Activated naive CD8-positive, alpha-beta T cell treated with anti-CD3 and anti-CD28 coated beads for 36 hours (primary cell): ENCODE data around the gene EAF1. TPM values are rescaled to one million over a fixed set of nuclear protein-coding genes. Genes with fewer than 3 reads are reported as not detected.
"Not testable (repeated sequence)": the region's sequence is repeated elsewhere in the genome, so short reads cannot be mapped to it uniquely, and the experiment has no call there.

ENCODE experiments used
- DNase-seq: peaks from one replicate; pipeline ENCODE4 v3.0.0; 2021
- H3K27ac Mint-ChIP-seq: one replicate; pipeline ENCODE4 v1.8.0; 2022; ENCODE audit warnings: mild to moderate bottlenecking, moderate library complexity, mixed read lengths
- H3K27me3 Mint-ChIP-seq: one replicate; pipeline ENCODE4 v1.8.0; 2022; ENCODE audit warnings: mild to moderate bottlenecking, mixed read lengths
- H3K36me3 Mint-ChIP-seq: one replicate; pipeline ENCODE4 v1.8.0; 2021; ENCODE audit warnings: mild to moderate bottlenecking, mixed read lengths
- H3K4me1 Mint-ChIP-seq: one replicate; pipeline ENCODE4 v1.8.0; 2021; ENCODE audit warnings: mixed read lengths
- H3K4me3 Mint-ChIP-seq: one replicate; pipeline ENCODE4 v1.8.0; 2022; ENCODE audit warnings: mild to moderate bottlenecking, moderate library complexity, mixed read lengths
- H3K9me3 Mint-ChIP-seq: one replicate; pipeline ENCODE4 v1.8.0; 2022; ENCODE audit warnings: mixed read lengths
- total RNA-seq, 2 experiments: library from RNA; stranded (reverse); gene quantifications; one replicate each; pipeline ENCODE4 v1.2.3, GENCODE V29; 2021

EAF1 gene
- total RNA-seq, 2 experiments from 2014 or later = 24.6 to 24.9 TPM

- Mint-ChIP-seq H3K4me1 (no peaks in the 10 kb centered on the region), H3K27me3 (no peaks in the 10 kb centered on the region), H3K4me3 (no peak overlapping the region), H3K27ac (no peak overlapping the region), H3K36me3 (no peaks in the 10 kb centered on the region), H3K9me3 (no peaks in the 10 kb centered on the region)
- no peak for DNase-seq
Measured at GRCh38 chr3:15453991-15454625, 26.7 kb downstream of the EAF1 start.

- Mint-ChIP-seq H3K4me3 (no peak overlapping the region), H3K4me1 (no peaks in the 10 kb centered on the region), H3K9me3 (no peaks in the 10 kb centered on the region), H3K27me3 (no peaks in the 10 kb centered on the region), H3K36me3 (no peaks in the 10 kb centered on the region), H3K27ac (no peak overlapping the region)
- DNase-seq = no peak
Measured at GRCh38 chr3:15454965-15455364, 27.6 kb downstream of the EAF1 start.

GRCh38 chr3:15455756-15456155 lies 28.4 kb downstream of the EAF1 start:
- Mint-ChIP-seq H3K4me1 (peaks cover under 1% of the 10 kb centered on the region), H3K4me3 (no peak overlapping the region), H3K27me3 (no peaks in the 10 kb centered on the region), H3K27ac (no peak overlapping the region), H3K36me3 (no peaks in the 10 kb centered on the region), H3K9me3 (no peaks in the 10 kb centered on the region)
- no peak for DNase-seq

- no peak for DNase-seq
- no peak overlapping the region for H3K4me3 Mint-ChIP-seq
- H3K9me3 Mint-ChIP-seq = no peaks in the 10 kb centered on the region
- no peaks in the 10 kb centered on the region for H3K36me3 Mint-ChIP-seq
- peaks cover 6% of the 10 kb centered on the region for H3K4me1 Mint-ChIP-seq
- no peaks in the 10 kb centered on the region for H3K27me3 Mint-ChIP-seq
- H3K27ac Mint-ChIP-seq = no peak overlapping the region
Measured at GRCh38 chr3:15456321-15456720, 28.9 kb downstream of the EAF1 start.

GRCh38 chr3:15456915-15457314 lies 29.5 kb downstream of the EAF1 start:
- H3K36me3 Mint-ChIP-seq, DNase-seq: not testable (repeated sequence)

GRCh38 chr3:15458212-15458780 lies 30.9 kb downstream of the EAF1 start:
- no peaks in the 10 kb centered on the region for H3K9me3 Mint-ChIP-seq
- H3K4me3 Mint-ChIP-seq = no peak overlapping the region
- DNase-seq = no peak
- H3K27me3 Mint-ChIP-seq = no peaks in the 10 kb centered on the region
- no peak overlapping the region for H3K27ac Mint-ChIP-seq
- H3K36me3 Mint-ChIP-seq = no peaks in the 10 kb centered on the region
- peaks cover 16% of the 10 kb centered on the region for H3K4me1 Mint-ChIP-seq

More at GRCh38 chr3:15456915-15457314, 29.5 kb downstream of the EAF1 start:
- not testable (repeated sequence) for H3K27me3 Mint-ChIP-seq, H3K4me1 Mint-ChIP-seq, H3K27ac Mint-ChIP-seq, H3K9me3 Mint-ChIP-seq, H3K4me3 Mint-ChIP-seq

- H3K27me3 Mint-ChIP-seq = no peaks in the 10 kb centered on the region
- H3K27ac Mint-ChIP-seq = no peak overlapping the region
- peaks cover 16% of the 10 kb centered on the region for H3K4me1 Mint-ChIP-seq
- no peaks in the 10 kb centered on the region for H3K36me3 Mint-ChIP-seq
- no peaks in the 10 kb centered on the region for H3K9me3 Mint-ChIP-seq
- no peak overlapping the region for H3K4me3 Mint-ChIP-seq
- DNase-seq = no peak
Measured at GRCh38 chr3:15460891-15461531, 33.6 kb downstream of the EAF1 start.

- no peaks in the 10 kb centered on the region for H3K27me3 Mint-ChIP-seq
- peak; percentile 6 for DNase-seq
- H3K4me1 Mint-ChIP-seq = peaks cover 16% of the 10 kb centered on the region
- H3K36me3 Mint-ChIP-seq = no peaks in the 10 kb centered on the region
- H3K4me3 Mint-ChIP-seq = no peak overlapping the region
- H3K9me3 Mint-ChIP-seq = no peaks in the 10 kb centered on the region
- no peak overlapping the region for H3K27ac Mint-ChIP-seq
Measured at GRCh38 chr3:15462451-15462850, 35.1 kb downstream of the EAF1 start.

- H3K27me3 Mint-ChIP-seq = no peaks in the 10 kb centered on the region
- H3K36me3 Mint-ChIP-seq = no peaks in the 10 kb centered on the region
- H3K4me3 Mint-ChIP-seq = no peak overlapping the region
- DNase-seq = no peak
- H3K27ac Mint-ChIP-seq = no peak overlapping the region
- no peaks in the 10 kb centered on the region for H3K9me3 Mint-ChIP-seq
- H3K4me1 Mint-ChIP-seq = peaks cover 12% of the 10 kb centered on the region
Measured at GRCh38 chr3:15465876-15466585, 38.6 kb downstream of the EAF1 start.

- Mint-ChIP-seq H3K27ac (no peak overlapping the region), H3K36me3 (no peaks in the 10 kb centered on the region), H3K4me1 (peaks cover 3% of the 10 kb centered on the region), H3K9me3 (no peaks in the 10 kb centered on the region), H3K27me3 (no peaks in the 10 kb centered on the region), H3K4me3 (no peak overlapping the region)
- DNase-seq = no peak
Measured at GRCh38 chr3:15467227-15468181, 40.1 kb downstream of the EAF1 start.

GRCh38 chr3:15470261-15470660 lies 42.9 kb downstream of the EAF1 start:
- Mint-ChIP-seq H3K36me3 (no peaks in the 10 kb centered on the region), H3K27me3 (no peaks in the 10 kb centered on the region), H3K9me3 (no peaks in the 10 kb centered on the region), H3K27ac (no peak overlapping the region), H3K4me1 (no peaks in the 10 kb centered on the region), H3K4me3 (no peak overlapping the region)
- no peak for DNase-seq

- Mint-ChIP-seq H3K27ac (no peak overlapping the region), H3K27me3 (no peaks in the 10 kb centered on the region), H3K9me3 (no peaks in the 10 kb centered on the region), H3K4me3 (no peak overlapping the region), H3K36me3 (no peaks in the 10 kb centered on the region), H3K4me1 (no peaks in the 10 kb centered on the region)
- DNase-seq = no peak
Measured at GRCh38 chr3:15470849-15471248, 43.5 kb downstream of the EAF1 start.

- H3K36me3 Mint-ChIP-seq = no peaks in the 10 kb centered on the region
- no peak overlapping the region for H3K4me3 Mint-ChIP-seq
- H3K27me3 Mint-ChIP-seq = no peaks in the 10 kb centered on the region
- H3K9me3 Mint-ChIP-seq = no peaks in the 10 kb centered on the region
- DNase-seq = no peak
- no peaks in the 10 kb centered on the region for H3K4me1 Mint-ChIP-seq
- no peak overlapping the region for H3K27ac Mint-ChIP-seq
Measured at GRCh38 chr3:15471861-15472260, 44.5 kb downstream of the EAF1 start.

GRCh38 chr3:15475161-15475560 lies 47.8 kb downstream of the EAF1 start:
- no peaks in the 10 kb centered on the region for H3K36me3 Mint-ChIP-seq
- no peak overlapping the region for H3K27ac Mint-ChIP-seq
- peaks cover 1% of the 10 kb centered on the region for H3K4me1 Mint-ChIP-seq
- no peak for DNase-seq
- H3K9me3 Mint-ChIP-seq = no peaks in the 10 kb centered on the region
- H3K4me3 Mint-ChIP-seq = no peak overlapping the region
- H3K27me3 Mint-ChIP-seq = no peaks in the 10 kb centered on the region
